ENCODE results near the gene COQ2.

COQ2 gene

GRCh38 chr4:83216959-83217683, 67.5 kb downstream of the COQ2 start:
- DNase-seq (ENCODE audit: low read depth) = no peak

GRCh38 chr4:83214079-83214478, 70.5 kb downstream of the COQ2 start:
- DNase-seq (ENCODE audit: low read depth) = no peak
